GM12878 (cell line): ENCODE measurements around the gene HAAO. TPM values are rescaled to one million over a fixed set of nuclear protein-coding genes. Genes with fewer than 3 reads are reported as not detected.

Experiments used
- ATAC-seq: fragments of 200-7000 bp; cut with Tn5 transposase; 3 replicates; pipeline ENCODE4 v1.9.1; 2020; ENCODE audit warnings: mild to moderate bottlenecking, moderate library complexity
- BruUV-seq: library from RNA; stranded (reverse); fragments of 400-500 nt; replicated peaks from 2 replicates; lab custom pipeline; 2021; lab: Mats Ljungman, UMichigan
- CTCF ChIA-PET: fragments of 300-600 bp; sonication (Branson Sonifier 250); formaldehyde crosslinking; extraction: SDS; loops from one replicate; lab custom pipeline; 2021; ENCODE audit warnings: inconsistent platforms; lab: Yijun Ruan, JAX
- POLR2A ChIA-PET: fragments of 350-600 bp; formaldehyde crosslinking; extraction: SDS; loops from one replicate; lab custom pipeline; 2021; ENCODE audit warnings: inconsistent platforms; lab: Charles Lee
- RAD21 ChIA-PET: fragments of 300-600 bp; sonication (Branson Sonifier 250); formaldehyde crosslinking; loops from one replicate; lab custom pipeline; 2023; ENCODE audit warnings: antibody characterized with exemption; ENCODE audit not compliant: unreplicated experiment; lab: Charles Lee
- SMC1A ChIA-PET: fragments of 300-600 bp; sonication (Branson Sonifier 250); formaldehyde crosslinking; loops from one replicate; lab custom pipeline; 2023; ENCODE audit not compliant: unreplicated experiment, uncharacterized antibody; lab: Charles Lee
- DNase-seq: peaks from one replicate; pipeline ENCODE4 v3.0.0-alpha.2; 2011; ENCODE audit warnings: low read depth, low spot score
- FAIRE-seq: peaks from 3 replicates; lab custom pipeline; 2011; peaks lifted over from hg19 to GRCh38; lab: Jason Lieb, UNC
- H2AFZ ChIP-seq: 2 replicates; pipeline ENCODE4 v1.6.0; 2011; ENCODE audit warnings: low read depth, low read length, control low read depth; ENCODE audit not compliant: control insufficient read depth
- H3K27ac ChIP-seq: 2 replicates; pipeline ENCODE4 v1.5.1; 2011; ENCODE audit warnings: control low read depth; ENCODE audit not compliant: control insufficient read depth, insufficient read depth
- H3K27me3 ChIP-seq, 2 experiments: replicated peaks in 1 of 2; 2 replicates each; pipeline versions ENCODE4 v1.6.0 to v1.6.1; 2011; ENCODE audit warnings: low read length in 1 of 2; ENCODE audit not compliant: control insufficient read depth in 2 of 2, insufficient read depth in 2 of 2
- H3K36me3 ChIP-seq, 2 experiments: 2 replicates each; pipeline ENCODE4 v1.5.1; 2011; ENCODE audit warnings: low read length in 1 of 2; ENCODE audit not compliant: control insufficient read depth in 2 of 2, insufficient read depth in 2 of 2
- H3K4me1 ChIP-seq: 2 replicates; pipeline ENCODE4 v1.6.1; 2011; ENCODE audit warnings: mild to moderate bottlenecking, low read length, moderate library complexity, mixed read lengths; ENCODE audit not compliant: control insufficient read depth, insufficient read depth
- H3K4me2 ChIP-seq: 2 replicates; pipeline ENCODE4 v1.6.0; 2011; ENCODE audit warnings: control low read depth; ENCODE audit not compliant: control insufficient read depth, insufficient read depth
- H3K4me3 ChIP-seq: fragments of 200-600 bp; sonication (generic); 2 replicates; pipeline ENCODE4 v1.5.1; 2016
- H3K79me2 ChIP-seq: 2 replicates; pipeline ENCODE4 v1.6.0; 2011; ENCODE audit warnings: low read length; ENCODE audit not compliant: control insufficient read depth, insufficient read depth
- H3K9ac ChIP-seq: 2 replicates; pipeline ENCODE4 v1.8.0; 2011; ENCODE audit warnings: low read length, control low read depth, mixed read lengths; ENCODE audit not compliant: control insufficient read depth, insufficient read depth
- H3K9me3 ChIP-seq: replicated peaks from 3 replicates; pipeline ENCODE4 v1.5.1; 2011; ENCODE audit warnings: mild to moderate bottlenecking, low read length; ENCODE audit not compliant: control insufficient read depth, insufficient read depth
- H4K20me1 ChIP-seq: 2 replicates; pipeline ENCODE4 v1.6.0; 2011; ENCODE audit not compliant: control insufficient read depth, insufficient read depth
- BHLHE40 ChIP-seq, 2 experiments: fragments of 450-650 bp in 1 of 2; IDR thresholded peaks; 2 replicates each; pipeline ENCODE4 v1.6.1; 2011 to 2017; ENCODE audit warnings: low read depth in 2 of 2, borderline replicate concordance in 1 of 2, improper control_type of control experiment in 1 of 2, low read length in 1 of 2, mild to moderate bottlenecking in 1 of 2
- E2F4 ChIP-seq: IDR thresholded peaks from 2 replicates; pipeline ENCODE4 v1.6.1; 2012; ENCODE audit warnings: low read depth, low read length, improper control_type of control experiment
- JUNB ChIP-seq: IDR thresholded peaks from 2 replicates; pipeline ENCODE4 v1.6.1; 2016; ENCODE audit warnings: antibody characterized with exemption, mild to moderate bottlenecking
- NR2C1 ChIP-seq: fragments of 450-650 bp; IDR thresholded peaks from 2 replicates; pipeline ENCODE4 v1.6.1; 2017; ENCODE audit warnings: antibody characterized with exemption, mild to moderate bottlenecking, moderate library complexity
- RB1 ChIP-seq: fragments of 450-650 bp; formaldehyde crosslinking; IDR thresholded peaks from 2 replicates; pipeline ENCODE4 v1.6.1; 2017; ENCODE audit warnings: mild to moderate bottlenecking, borderline replicate concordance
- SUPT20H ChIP-seq: IDR thresholded peaks from 2 replicates; pipeline ENCODE4 v1.6.1; 2011; ENCODE audit warnings: low read depth, mild to moderate bottlenecking, low read length, moderate library complexity, borderline replicate concordance; ENCODE audit not compliant: control insufficient read depth
- TAF1 ChIP-seq: IDR thresholded peaks from 2 replicates; pipeline ENCODE4 v1.6.1; 2011; ENCODE audit warnings: mild to moderate bottlenecking, low read depth, low read length, borderline replicate concordance
- WGBS: methylation state at CpG from one replicate; pipeline ENCODE4 v1.1.6; 2016; ENCODE audit warnings: low lambda C conversion rate; ENCODE audit not compliant: insufficient replicate concordance, insufficient coverage; ENCODE audit errors: missing lambda C conversion rate; 5-methylcytosine and 5-hydroxymethylcytosine counted together
- in situ Hi-C: fragments of 300-500 bp; cut with MboI; formaldehyde crosslinking; loops from 9 replicates; pipeline ENCODE4 v1.14.3; 2018; ENCODE audit warnings: mixed read lengths
- intact Hi-C: fragments of 100-400 bp; cut with micrococcal nuclease; formaldehyde crosslinking; loops from one replicate; pipeline ENCODE4 v1.14.2; 2022; ENCODE audit not compliant: unreplicated experiment
- polyA plus RNA-seq, 11 experiments: library from polyadenylated mRNA; depleted of rRNA in 4 of 11; unstranded in 6 of 11; stranded (reverse) in 5 of 11; fragments of >200 nt; fragmentation: Nextera tagmentation in 4 of 11; fragmentation: Illumina TruSeq in 1 of 11; extraction: Ambion mirVana in 4 of 11; extraction: Trizol in 1 of 11; gene quantifications; 1 replicate in 1 of 11; 2 replicates in 10 of 11; pipeline versions ENCODE4 v1.2.1 to v1.2.3, GENCODE V29; 2011 to 2016; ENCODE audit warnings: inconsistent platforms in 2 of 11, missing spikeins in 2 of 11, low read depth in 1 of 11
- total RNA-seq, 4 experiments: library from RNA; depleted of rRNA in 3 of 4; stranded (reverse); fragments of >200 nt in 3 of 4; fragmentation: Illumina TruSeq in 1 of 4; extraction: Trizol in 1 of 4; gene quantifications; 2 replicates each; pipeline versions ENCODE4 v1.2.1 to v1.2.3, GENCODE V29; 2013 to 2021
- TF ChIP-seq, protein P1 (sequence below): fragments of 450-650 bp; IDR thresholded peaks from 2 replicates; pipeline ENCODE4 v1.6.1; 2017; ENCODE audit warnings: borderline replicate concordance

The HAAO gene
- total and polyA plus RNA-seq, 10 of the 15 experiments (the other 5 are each of a cell fraction or from before 2014, with no cell fraction given): 4.3 to 58.7 (median 26.8) TPM

DNA sequence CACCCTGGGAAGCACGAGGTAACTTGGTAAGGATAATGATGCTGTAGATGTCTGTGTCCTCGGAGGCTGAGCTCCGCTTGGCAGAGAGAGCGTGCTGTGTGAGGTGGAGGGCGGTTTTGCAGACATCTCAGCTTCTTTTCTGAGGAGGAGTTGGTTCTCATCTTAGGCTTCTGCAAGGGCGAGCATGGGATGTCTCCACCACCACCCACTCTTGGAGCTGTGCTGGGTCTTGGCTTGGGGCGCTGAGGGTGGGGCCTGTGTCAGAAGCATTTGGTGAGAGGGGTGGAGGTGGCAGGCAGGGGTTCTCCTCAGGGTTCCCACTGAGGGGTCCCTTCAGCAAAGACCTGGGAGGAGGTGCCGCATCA lies 37.6 kb downstream of the HAAO start:
- SMC1A ChIA-PET: interaction anchor here (0.9 to 6.0 kb wide), 9 partner anchors 10 to 91 kb away, joined by 3 to 60 read pairs (median 7); partner anchors contain the start of gene HAAO
- BruUV-seq: no TSS peak
- Histone ChIP-seq H2AFZ (no peak overlapping the region), H3K4me2 (peak overlapping the region; percentile 5), H3K36me3 (no peaks in the 10 kb centered on the region), H4K20me1 (no peaks in the 10 kb centered on the region), H3K79me2 (no peaks in the 10 kb centered on the region)
- no peak for DNase-seq
- TF ChIP-seq BHLHE40 (IDR thresholded peaks at IDR 0.05; ENCODE audit: borderline replicate concordance in 1 of 2, low read depth in 2 of 2, low read length in 1 of 2): no peak
- TF ChIP-seq E2F4: no peak
- no peak for TF ChIP-seq RB1
- no peak for TF ChIP-seq SUPT20H
- TF ChIP-seq NR2C1: no peak
- no peak for TF ChIP-seq JUNB
- no peak for TF ChIP-seq TAF1
- TF ChIP-seq, protein P1, sequence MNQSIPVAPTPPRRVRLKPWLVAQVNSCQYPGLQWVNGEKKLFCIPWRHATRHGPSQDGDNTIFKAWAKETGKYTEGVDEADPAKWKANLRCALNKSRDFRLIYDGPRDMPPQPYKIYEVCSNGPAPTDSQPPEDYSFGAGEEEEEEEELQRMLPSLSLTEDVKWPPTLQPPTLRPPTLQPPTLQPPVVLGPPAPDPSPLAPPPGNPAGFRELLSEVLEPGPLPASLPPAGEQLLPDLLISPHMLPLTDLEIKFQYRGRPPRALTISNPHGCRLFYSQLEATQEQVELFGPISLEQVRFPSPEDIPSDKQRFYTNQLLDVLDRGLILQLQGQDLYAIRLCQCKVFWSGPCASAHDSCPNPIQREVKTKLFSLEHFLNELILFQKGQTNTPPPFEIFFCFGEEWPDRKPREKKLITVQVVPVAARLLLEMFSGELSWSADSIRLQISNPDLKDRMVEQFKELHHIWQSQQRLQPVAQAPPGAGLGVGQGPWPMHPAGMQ: no peak
- TF ChIP-seq, all 136 proteins: peak for 0
- in situ Hi-C loops (no loop called here), intact Hi-C loops (loop anchor here (1.0 to 10.0 kb wide), 3 partner anchors 32 to 260 kb away; partner anchors contain the start of genes HAAO and KCNG3)
- RAD21 ChIA-PET: interaction anchor here (0.9 to 4.5 kb wide), 8 partner anchors 10 to 91 kb away, joined by 3 to 39 read pairs (median 6); no protein-coding TSS in a partner anchor
- CTCF ChIA-PET: interaction anchor here (1.1 to 1.8 kb wide), 7 partner anchors 13 to 91 kb away, joined by 3 to 9 read pairs (median 4); no protein-coding TSS in a partner anchor
- Histone ChIP-seq H3K27me3 (no peaks in the 10 kb centered on the region), H3K4me3 (no peak overlapping the region), H3K9me3 (no peaks in the 10 kb centered on the region), H3K9ac (0 out of 2 replicates have a peak overlapping the region, but pooled peaks have one; percentile 7), H3K4me1 (peaks cover 52% of the 10 kb centered on the region), H3K27ac (peak overlapping the region; percentile 17)
- POLR2A ChIA-PET: interaction anchor here (0.5 to 4.8 kb wide), 6 partner anchors 10 to 71 kb away, joined by 3 to 30 read pairs (median 4); no protein-coding TSS in a partner anchor
- WGBS: 93% methylated on average over 8 of the region's 8 CpGs
- no peak for ATAC-seq
- FAIRE-seq: no peak
